Limb (tissue), 2 donors: Measurements from ENCODE around the gene FAM171A2.
"Not testable (repeated sequence)": the region's sequence is repeated elsewhere in the genome, so short reads cannot be mapped to it uniquely, and the experiment has no call there.

Source experiments
- DNase-seq, 2 donors: peaks; one replicate each; pipeline ENCODE4 v3.0.0-alpha.2; 2016; ENCODE audit errors: extremely low spot score in 2 of 2

The FAM171A2 gene

GRCh38 chr17:44383861-44384260 is 20.2 kb upstream of the FAM171A2 start:
- no peak for DNase-seq

- DNase-seq, result no peak
Measured at GRCh38 chr17:44383363-44383762, 19.7 kb upstream of the FAM171A2 start.

- DNase-seq, result no peak
Measured at GRCh38 chr17:44382917-44383316, 19.3 kb upstream of the FAM171A2 start.

GRCh38 chr17:44381810-44382305 is 18.2 kb upstream of the FAM171A2 start:
- no peak for DNase-seq

GRCh38 chr17:44380767-44381166 is 17.1 kb upstream of the FAM171A2 start:
- no peak for DNase-seq

GRCh38 chr17:44379887-44380286 is 16.2 kb upstream of the FAM171A2 start:
- no peak for DNase-seq

GRCh38 chr17:44378171-44378705 is 14.6 kb upstream of the FAM171A2 start:
- DNase-seq, result no peak

- DNase-seq, result no peak
Measured at GRCh38 chr17:44376779-44377178, 13.1 kb upstream of the FAM171A2 start.

- DNase-seq, result peak in 1 of 2 donors; percentile 49
Measured at GRCh38 chr17:44376124-44376523, 12.5 kb upstream of the FAM171A2 start.

GRCh38 chr17:44375196-44376017 is 11.8 kb upstream of the FAM171A2 start:
- no peak for DNase-seq

GRCh38 chr17:44374306-44375195 is 10.9 kb upstream of the FAM171A2 start:
- peak in 1 of 2 donors; percentile 55 for DNase-seq

- DNase-seq, result no peak
Measured at GRCh38 chr17:44372036-44372435, 8.4 kb upstream of the FAM171A2 start.

- DNase-seq, result not testable (repeated sequence)
Measured at GRCh38 chr17:44369414-44370023, 5.9 kb upstream of the FAM171A2 start.

GRCh38 chr17:44368391-44369243 is 5.0 kb upstream of the FAM171A2 start:
- not testable (repeated sequence) for DNase-seq

GRCh38 chr17:44367231-44367979 is 3.8 kb upstream of the FAM171A2 start:
- no peak for DNase-seq

GRCh38 chr17:44365051-44365450 is 1.4 kb upstream of the FAM171A2 start:
- not testable (repeated sequence) for DNase-seq

GRCh38 chr17:44362949-44363612 is 572 bp downstream of the FAM171A2 start:
- DNase-seq, result peak in 1 of 2 donors; percentile 73

- no peak for DNase-seq
Measured at GRCh38 chr17:44362459-44362948, 1.1 kb downstream of the FAM171A2 start.
